VCaP (cell line): Measurements from ENCODE around the gene ALB.

Experiments
- H3K27ac ChIP-seq: fragments of 450-650 bp; 2 replicates; pipeline ENCODE4 v1.5.1; 2017
- CTCF ChIP-seq: fragments of 450-650 bp; conservative IDR thresholded peaks from 2 replicates; pipeline ENCODE4 v1.5.1; 2017; ENCODE audit warnings: mild to moderate bottlenecking, moderate library complexity

The ALB gene

GRCh38 chr4:73439991-73440390, 35.9 kb downstream of the ALB start:
- TF ChIP-seq CTCF: no peak
- peak overlapping the region; percentile 93 for H3K27ac ChIP-seq

DNA sequence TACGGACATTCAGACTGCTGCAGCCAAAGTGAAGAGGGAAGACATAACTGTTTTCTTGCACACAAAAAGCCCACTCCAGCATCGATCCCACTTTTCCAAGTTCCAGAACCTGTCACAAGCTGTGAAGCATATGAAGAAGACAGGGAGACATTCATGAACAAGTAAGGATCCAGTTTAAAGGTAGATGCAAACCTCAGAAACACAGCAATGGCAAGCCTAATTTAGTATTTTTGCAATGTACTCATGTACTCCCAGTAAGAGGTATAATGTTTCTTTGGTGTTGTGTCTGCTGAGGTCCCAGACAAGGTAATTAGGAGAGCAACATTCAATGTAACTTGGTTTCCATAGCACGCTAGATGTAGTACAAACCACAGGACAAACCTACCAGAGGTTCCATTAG, 36.6 kb downstream of the ALB start:
- TF ChIP-seq CTCF: no peak
- H3K27ac ChIP-seq: peak overlapping the region; percentile 93

GRCh38 chr4:73442275-73442674, 38.2 kb downstream of the ALB start:
- peak overlapping the region; percentile 93 for H3K27ac ChIP-seq
- TF ChIP-seq CTCF: no peak

GRCh38 chr4:73443224-73443623, 39.1 kb downstream of the ALB start:
- peak overlapping the region; percentile 93 for H3K27ac ChIP-seq
- TF ChIP-seq CTCF: no peak

DNA sequence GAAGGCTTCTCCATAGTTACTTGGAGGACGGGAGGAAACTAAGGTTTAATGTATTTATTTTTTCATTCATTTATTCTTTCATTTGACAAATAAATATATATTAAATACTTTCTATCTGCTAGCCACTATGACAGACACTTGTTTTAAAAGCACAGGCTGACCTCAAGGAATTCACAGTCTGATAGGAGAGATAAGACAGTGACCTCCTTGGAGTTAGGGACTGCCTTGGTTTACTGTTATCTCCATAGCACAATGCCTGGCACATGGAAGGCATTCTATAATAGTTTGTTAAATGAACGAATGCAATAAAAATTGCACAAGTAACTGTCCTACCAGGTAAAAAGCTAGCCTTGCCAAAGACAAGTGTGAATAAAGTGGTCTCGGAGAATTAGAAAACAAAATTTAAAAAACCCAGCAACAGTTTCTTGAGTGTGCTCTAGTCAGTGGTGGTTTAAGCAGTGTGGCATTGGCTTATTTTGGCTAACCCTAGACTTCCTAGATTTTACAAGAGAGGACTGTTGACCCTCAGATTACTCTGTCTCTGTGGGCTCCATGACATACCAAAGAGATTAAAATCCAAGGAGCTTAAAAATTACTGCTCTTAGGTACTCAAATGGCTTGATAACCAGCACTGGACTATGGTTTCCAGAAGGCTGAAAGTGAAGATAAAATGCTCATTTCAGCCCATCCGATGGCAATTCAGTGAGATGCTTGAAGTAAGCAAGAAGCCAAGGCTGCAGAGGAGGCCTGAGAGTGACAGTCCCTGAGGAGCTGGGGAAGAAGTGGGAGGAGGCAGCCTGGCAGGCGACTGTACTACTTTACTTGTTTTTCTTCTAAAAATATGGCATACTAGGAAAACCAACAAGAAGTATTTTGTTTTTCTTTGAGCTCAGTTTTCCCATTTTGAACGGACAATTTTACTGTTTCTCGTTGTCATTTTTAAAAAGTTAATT, 41.6 kb downstream of the ALB start:
- H3K27ac ChIP-seq: peak overlapping the region; percentile 93
- 0 out of 2 replicates have a peak, but pooled peaks have one; percentile 65 for TF ChIP-seq CTCF

- H3K27ac ChIP-seq: peak overlapping the region; percentile 93
- peak; percentile 99 for TF ChIP-seq CTCF
These were observed 42.4 kb downstream of the ALB start for GRCh38 chr4:73446336-73446938.

GRCh38 chr4:73447671-73448070, 43.6 kb downstream of the ALB start:
- TF ChIP-seq CTCF: no peak
- no peak overlapping the region for H3K27ac ChIP-seq
